Ascending aorta (tissue), 2 donors: ENCODE measurements around the gene HCCS. TPM values are rescaled to one million over a fixed set of nuclear protein-coding genes. Genes with fewer than 3 reads are reported as not detected.

Source experiments
- DNase-seq, 2 donors: peaks; one replicate each; pipeline ENCODE4 v3.0.0-alpha.2; 2019; ENCODE audit warnings: low spot score in 2 of 2
- H3K27ac ChIP-seq, 2 donors: fragments of 200-600 bp; sonication (generic); one replicate each; pipeline ENCODE4 v1.5.1; 2016 to 2017; ENCODE audit warnings: mild to moderate bottlenecking in 1 of 2
- H3K27me3 ChIP-seq: fragments of 200-600 bp; sonication (generic); one replicate; pipeline ENCODE4 v1.5.1; 2017
- H3K36me3 ChIP-seq, 2 donors: fragments of 200-600 bp; sonication (generic); one replicate each; pipeline ENCODE4 v1.5.1; 2016
- H3K4me1 ChIP-seq, 2 donors: fragments of 200-600 bp; sonication (generic); one replicate each; pipeline ENCODE4 v1.5.1; 2016 to 2017; ENCODE audit warnings: mild to moderate bottlenecking in 1 of 2
- H3K4me3 ChIP-seq, 2 donors: fragments of 200-600 bp; sonication (generic); one replicate each; pipeline ENCODE4 v1.5.1; 2016 to 2017; ENCODE audit warnings: mild to moderate bottlenecking in 1 of 2
- H3K9me3 ChIP-seq, 2 donors: fragments of 200-600 bp; sonication (generic); one replicate each; pipeline ENCODE4 v1.5.1; 2016
- intact Hi-C: fragments of 100-400 bp; cut with DNase I; formaldehyde crosslinking; loops from one replicate; pipeline ENCODE4 v1.15.1; 2023
- total RNA-seq: library from RNA; depleted of rRNA; stranded (reverse); fragments of >200 nt; gene quantifications from one replicate; pipeline ENCODE4 v1.1.0, GENCODE V29; 2016
- TF ChIP-seq, protein P1 (sequence below), 3 experiments: fragments of 200-600 bp in 2 of 3; fragments of 450-650 bp in 1 of 3; sonication (generic) in 2 of 3; IDR thresholded peaks; one replicate each; pipeline ENCODE4 v1.5.1; 2016 to 2019; ENCODE audit warnings: antibody characterized with exemption in 3 of 3, mild to moderate bottlenecking in 1 of 3, moderate library complexity in 1 of 3

The HCCS gene
- 65.0 TPM for total RNA-seq

DNA sequence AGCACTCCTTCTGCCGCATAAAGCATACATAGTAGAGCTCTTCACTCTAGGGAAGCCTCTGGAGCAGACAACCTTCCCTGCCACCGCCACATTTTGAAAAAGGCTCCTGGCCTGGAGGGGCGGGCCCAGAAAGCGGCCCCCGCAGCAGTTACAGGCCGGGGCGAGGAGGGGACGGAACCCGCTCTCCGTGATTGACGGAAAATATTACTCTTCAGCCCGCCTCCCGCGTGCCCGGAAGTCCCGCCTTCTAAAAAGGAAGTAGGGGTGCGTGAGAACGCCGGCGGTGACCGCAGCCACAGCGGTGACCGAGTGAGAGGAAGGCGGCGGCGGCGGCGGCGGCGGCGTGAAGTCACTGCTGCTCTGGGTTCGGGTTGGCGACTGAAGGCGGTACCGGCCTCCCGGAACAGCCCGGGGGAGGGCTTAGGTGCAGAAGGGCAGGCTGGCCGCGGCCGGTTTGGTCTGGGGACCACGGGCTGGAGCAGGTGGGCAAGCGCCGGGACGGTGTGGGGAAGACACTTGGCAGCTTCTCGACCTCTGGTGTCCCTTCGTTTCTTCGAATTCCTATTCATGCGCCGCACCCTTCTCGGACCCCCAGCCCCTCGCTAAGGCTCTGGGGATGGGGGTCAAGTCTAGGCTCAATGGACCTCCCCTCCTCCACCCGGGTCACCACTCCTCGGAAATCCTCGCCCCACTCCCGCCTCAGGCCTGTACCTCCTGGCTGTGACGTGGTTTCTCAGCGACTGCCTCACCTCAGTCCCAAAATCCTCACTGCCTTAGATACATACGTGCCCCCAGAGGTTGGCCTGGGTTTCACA, at the start of gene HCCS:
Gene HCCS (plus strand): TSS at position 296 of the 815 bp plus-strand sequence. CDS start 729 bp downstream, outside the sequence.
- no peaks in the 10 kb centered on the region for H3K27me3 ChIP-seq
- H3K9me3 ChIP-seq = no peaks in the 10 kb centered on the region
- H3K4me3 ChIP-seq = peak within 1 kb of the TSS; percentile 52 to 74
- peaks cover 0 to 6% of the 10 kb centered on the region in 2 donors for H3K36me3 ChIP-seq
- peaks cover 0 to 9% of the 10 kb centered on the region in 2 donors for H3K4me1 ChIP-seq
- TF ChIP-seq, protein P1, sequence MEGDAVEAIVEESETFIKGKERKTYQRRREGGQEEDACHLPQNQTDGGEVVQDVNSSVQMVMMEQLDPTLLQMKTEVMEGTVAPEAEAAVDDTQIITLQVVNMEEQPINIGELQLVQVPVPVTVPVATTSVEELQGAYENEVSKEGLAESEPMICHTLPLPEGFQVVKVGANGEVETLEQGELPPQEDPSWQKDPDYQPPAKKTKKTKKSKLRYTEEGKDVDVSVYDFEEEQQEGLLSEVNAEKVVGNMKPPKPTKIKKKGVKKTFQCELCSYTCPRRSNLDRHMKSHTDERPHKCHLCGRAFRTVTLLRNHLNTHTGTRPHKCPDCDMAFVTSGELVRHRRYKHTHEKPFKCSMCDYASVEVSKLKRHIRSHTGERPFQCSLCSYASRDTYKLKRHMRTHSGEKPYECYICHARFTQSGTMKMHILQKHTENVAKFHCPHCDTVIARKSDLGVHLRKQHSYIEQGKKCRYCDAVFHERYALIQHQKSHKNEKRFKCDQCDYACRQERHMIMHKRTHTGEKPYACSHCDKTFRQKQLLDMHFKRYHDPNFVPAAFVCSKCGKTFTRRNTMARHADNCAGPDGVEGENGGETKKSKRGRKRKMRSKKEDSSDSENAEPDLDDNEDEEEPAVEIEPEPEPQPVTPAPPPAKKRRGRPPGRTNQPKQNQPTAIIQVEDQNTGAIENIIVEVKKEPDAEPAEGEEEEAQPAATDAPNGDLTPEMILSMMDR (IDR thresholded peaks at IDR 0.05) = no peak
- DNase-seq = peak; percentile 50 to 91
- intact Hi-C loops = loop anchor here (1.0 to 5.0 kb wide), 2 partner anchors 474 to 648 kb away; no protein-coding TSS in a partner anchor
- H3K27ac ChIP-seq = peak within 1 kb of the TSS; percentile 70 to 83

DNA sequence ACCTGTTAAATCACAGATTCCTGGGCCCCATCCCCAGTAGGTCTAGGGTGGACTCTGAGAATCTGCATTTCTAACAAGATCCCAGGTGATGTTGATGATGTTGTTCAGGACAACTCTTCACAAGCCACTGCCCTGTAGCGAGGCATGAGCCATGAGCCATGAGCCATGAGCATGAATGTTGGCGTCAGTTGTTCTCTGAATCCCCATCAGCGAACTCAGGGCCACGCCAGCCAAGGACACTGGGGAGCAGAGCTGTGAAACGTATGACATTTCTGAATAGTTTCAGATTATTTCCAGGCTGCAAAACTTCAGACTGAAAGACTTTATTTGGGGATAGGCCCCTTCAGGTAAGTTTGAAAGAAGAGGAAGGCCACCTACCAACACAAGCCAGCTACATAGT, 46.9 kb upstream of the HCCS start:
- intact Hi-C loops = no loop called here
- H3K4me1 ChIP-seq = no peaks in the 10 kb centered on the region
- no peaks in the 10 kb centered on the region for H3K9me3 ChIP-seq
- no peak overlapping the region for H3K27ac ChIP-seq
- no peaks in the 10 kb centered on the region for H3K27me3 ChIP-seq
- no peak overlapping the region for H3K4me3 ChIP-seq
- TF ChIP-seq, protein P1 (IDR thresholded peaks at IDR 0.05) = no peak
- no peak for DNase-seq
- no peaks in the 10 kb centered on the region for H3K36me3 ChIP-seq

DNA sequence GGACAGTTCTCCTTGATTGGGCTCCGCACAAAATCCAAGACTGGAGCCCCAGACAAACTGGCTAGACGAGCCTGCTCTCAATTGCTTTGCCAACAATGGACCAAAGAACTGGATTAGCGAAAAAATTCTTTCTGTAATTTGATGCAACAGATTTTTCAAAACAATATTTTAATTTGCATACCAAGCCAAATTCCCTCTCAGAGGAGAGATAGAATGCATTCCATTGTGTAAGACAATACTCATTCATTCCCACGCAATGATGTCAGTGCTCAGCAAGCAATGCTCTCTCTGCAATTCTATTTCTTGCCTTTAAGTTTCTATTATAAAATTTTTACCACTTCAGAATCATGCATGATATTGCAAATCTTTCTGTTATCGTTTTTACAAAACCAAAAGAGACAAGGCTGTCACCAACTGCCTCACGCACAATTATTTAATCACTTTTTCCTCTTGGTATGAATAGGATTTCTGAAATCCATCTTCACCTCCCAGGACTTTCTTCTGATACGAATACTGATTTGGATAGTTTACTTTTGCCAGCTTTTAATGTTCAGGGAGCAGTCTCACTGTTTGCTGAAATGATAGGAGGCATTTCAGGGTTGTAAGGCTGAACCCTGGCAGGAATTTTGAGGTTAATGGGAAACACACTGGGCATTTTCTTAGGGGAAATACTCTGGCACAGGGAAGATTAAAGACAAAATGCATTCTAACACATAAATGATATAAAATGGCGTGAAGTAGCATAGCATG, 46.1 kb upstream of the HCCS start:
- H3K27ac ChIP-seq = no peak overlapping the region
- intact Hi-C loops = no loop called here

DNA sequence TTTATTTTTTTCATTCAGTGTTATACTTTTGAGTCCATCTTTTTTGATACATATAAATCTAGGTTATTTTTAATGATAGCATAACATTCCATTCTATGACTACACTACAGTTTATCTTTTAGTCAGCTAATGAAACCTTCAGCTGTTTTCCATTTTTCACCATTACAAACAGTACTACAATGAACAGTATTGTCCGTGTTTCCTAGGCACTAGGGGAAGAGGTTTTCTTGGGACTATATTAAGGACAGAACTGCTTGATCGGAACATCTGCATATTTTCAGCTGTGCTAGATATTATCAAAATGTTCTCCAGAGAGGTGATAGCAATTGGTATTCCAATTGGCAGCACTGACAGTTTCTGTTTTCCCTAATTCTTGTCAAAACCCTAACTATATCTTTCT, 44.3 kb upstream of the HCCS start:
- TF ChIP-seq, protein P1 (IDR thresholded peaks at IDR 0.05) = no peak
- intact Hi-C loops = no loop called here
- H3K4me1 ChIP-seq = no peaks in the 10 kb centered on the region
- no peak for DNase-seq
- no peaks in the 10 kb centered on the region for H3K36me3 ChIP-seq
- no peak overlapping the region for H3K4me3 ChIP-seq
- H3K27me3 ChIP-seq = no peaks in the 10 kb centered on the region
- no peaks in the 10 kb centered on the region for H3K9me3 ChIP-seq
- H3K27ac ChIP-seq = no peak overlapping the region

More for the DNA sequence above, 46.1 kb upstream of the HCCS start:
- DNase-seq = no peak
- no peak overlapping the region for H3K4me3 ChIP-seq
- TF ChIP-seq, protein P1 (IDR thresholded peaks at IDR 0.05) = no peak
- H3K36me3 ChIP-seq = no peaks in the 10 kb centered on the region
- no peaks in the 10 kb centered on the region for H3K9me3 ChIP-seq
- H3K4me1 ChIP-seq = no peaks in the 10 kb centered on the region
- H3K27me3 ChIP-seq = no peaks in the 10 kb centered on the region

DNA sequence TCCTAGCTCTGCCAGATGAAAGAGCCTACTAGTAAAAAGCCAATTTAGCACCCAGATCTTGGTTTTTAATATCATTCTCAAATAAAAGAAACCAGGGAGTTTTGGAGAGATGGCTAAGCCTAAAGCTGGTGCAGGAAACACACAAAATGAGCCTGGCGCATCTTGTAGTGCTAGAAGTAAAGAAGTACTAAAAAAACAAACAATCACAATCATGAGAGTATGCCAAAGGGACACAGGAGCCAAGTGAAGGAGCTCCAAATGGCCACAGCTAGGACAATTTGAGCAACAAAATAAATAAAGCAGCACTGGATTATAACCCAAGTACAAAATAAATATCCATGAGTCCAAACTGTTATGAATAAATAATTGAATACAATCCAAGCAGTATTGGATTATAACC, 37.8 kb upstream of the HCCS start:
- Histone ChIP-seq H3K9me3 (no peaks in the 10 kb centered on the region), H3K4me3 (no peak overlapping the region), H3K27me3 (no peaks in the 10 kb centered on the region), H3K27ac (no peak overlapping the region), H3K36me3 (no peaks in the 10 kb centered on the region), H3K4me1 (no peaks in the 10 kb centered on the region)
- TF ChIP-seq, protein P1 (IDR thresholded peaks at IDR 0.05) = no peak
- intact Hi-C loops = no loop called here
- no peak for DNase-seq
